Measurements from ENCODE around the gene EPHB1. TPM values are rescaled to one million over a fixed set of nuclear protein-coding genes. Genes with fewer than 3 reads are reported as not detected.
"Not testable (repeated sequence)": the region's sequence is repeated elsewhere in the genome, so short reads cannot be mapped to it uniquely, and the experiment has no call there.

EPHB1 gene
- total RNA-seq, 1 donor from 2014 or later: 8.1 TPM

DNA sequence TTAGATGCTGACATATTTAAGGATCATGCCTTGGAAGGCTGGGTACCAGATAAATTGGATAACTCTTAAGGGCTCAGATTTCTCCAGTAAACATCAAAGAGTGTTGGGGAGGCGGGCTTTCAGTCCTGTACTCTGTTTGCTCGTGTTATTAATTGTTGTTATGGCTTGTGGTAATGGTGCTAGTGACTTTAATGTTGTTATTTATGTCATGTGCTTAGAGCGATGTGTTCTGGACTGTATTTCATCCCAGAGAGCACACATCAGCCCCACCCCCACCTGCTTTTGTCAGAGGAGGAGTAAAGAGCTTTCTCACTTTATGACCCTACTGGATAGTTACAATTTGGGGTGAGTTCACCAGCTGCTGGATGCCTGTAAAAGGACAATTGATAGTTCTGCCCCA is 386.3 kb downstream of the EPHB1 start:
- intact Hi-C loops (cut with micrococcal nuclease): no loop called here

DNA sequence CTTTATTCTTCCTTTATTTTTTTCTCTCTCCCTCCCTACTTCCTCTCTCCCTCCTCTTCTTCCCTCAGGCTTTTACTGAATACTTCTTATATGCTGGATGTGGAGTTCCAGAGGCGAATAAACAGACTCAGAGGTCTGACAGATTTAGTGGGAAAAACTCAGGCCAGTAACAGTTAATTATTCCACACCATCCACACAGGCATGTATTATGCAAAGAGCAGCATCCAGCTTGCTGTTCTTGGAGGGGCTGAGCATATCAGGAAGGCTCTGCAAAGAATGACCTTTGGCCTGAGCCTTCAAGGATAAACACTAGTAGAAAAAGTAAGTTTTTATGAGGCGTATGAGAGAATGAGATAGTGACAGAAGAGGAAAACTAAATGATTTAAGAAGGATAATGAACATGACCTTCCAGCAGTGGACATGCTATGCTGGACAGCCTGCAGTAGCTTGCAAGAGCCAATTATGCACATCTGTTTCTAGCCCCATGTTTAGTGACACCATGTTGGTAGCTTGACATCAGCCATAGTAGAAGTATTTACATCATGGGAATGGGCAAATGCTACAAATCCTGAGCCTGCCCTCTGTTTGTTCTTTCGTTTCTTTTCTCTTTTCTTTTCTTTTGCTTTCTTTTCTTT is 387.4 kb downstream of the EPHB1 start:
- intact Hi-C loops (cut with micrococcal nuclease): no loop called here

DNA sequence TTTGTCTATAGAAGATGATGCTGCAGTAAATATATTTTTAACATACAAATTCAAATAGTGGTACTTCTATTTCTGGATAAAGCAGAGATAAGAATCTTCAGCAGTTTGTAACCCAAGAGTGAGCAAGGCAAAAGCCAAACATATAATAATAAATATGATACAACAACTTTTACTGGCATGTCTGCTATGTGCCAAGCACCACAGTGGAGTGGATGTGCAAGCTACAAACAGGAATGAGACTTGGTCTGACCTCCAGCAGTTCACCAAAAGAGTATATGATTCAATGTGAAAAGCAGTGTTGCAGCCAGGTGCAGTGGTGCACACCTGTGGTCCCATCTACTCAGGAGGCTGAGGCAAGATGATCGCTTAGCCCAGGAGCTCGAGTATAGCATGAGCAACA is 395.6 kb downstream of the EPHB1 start:
- intact Hi-C loops (cut with micrococcal nuclease): no loop called here

DNA sequence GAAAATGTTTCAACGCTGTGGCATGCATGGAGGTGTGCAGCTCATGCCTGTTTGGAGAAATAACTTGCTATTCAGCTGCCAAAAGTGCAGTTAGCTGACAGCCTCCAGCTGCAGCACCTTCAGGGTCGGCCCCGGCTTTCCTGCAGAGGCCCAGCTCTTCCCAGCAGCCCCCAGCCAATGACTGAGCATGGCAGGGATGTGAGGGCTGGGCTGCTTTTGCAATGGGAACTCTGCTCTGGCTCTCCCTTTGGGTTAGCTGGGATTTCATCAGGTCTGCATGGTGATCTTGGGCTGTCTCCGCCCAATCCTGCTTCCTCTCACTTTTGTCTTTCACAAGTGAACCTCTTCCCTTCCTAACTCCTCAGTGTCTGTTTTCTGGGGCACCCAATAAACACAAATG is 396.6 kb downstream of the EPHB1 start:
- intact Hi-C loops (cut with micrococcal nuclease): no loop called here

DNA sequence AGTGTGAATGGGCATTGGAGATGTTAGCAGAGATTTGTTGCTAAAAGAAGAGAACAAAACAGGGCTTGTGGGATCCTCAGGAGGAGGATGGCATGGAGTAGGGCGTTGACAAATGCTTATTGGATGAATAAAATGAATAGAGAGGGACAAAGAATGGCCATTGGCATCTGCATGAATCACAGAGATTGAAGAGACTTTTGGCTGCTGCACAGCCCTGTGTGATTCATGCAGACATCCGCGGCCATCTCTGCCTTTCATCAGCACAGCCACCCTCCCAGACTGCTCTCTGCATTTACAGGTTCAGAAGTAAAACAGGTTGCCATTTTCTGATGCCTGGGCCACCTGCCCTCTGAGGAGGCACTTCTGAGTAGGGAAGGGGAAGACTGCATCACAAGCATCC is 397.9 kb downstream of the EPHB1 start:
- intact Hi-C loops (cut with micrococcal nuclease): no loop called here

DNA sequence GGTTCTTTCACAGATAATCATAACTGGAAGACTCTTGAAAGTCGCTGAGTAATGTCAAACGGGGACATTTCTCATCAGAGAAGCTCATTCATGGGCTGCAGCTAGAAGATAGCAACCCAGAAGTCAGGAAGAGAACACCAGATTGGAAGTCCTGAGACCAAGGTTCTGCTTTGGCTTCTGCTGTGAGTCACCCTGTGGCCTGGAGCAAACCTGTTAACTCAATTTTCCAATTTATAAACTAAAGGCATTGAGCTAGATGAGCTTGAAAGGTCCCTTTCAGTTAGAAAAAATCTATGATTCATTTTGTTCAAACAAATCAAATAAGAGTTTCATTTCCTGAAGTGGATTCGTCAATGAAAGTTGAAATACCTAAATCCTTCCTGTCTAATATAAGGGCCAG is 402.2 kb downstream of the EPHB1 start:
- intact Hi-C loops (cut with micrococcal nuclease): no loop called here

DNA sequence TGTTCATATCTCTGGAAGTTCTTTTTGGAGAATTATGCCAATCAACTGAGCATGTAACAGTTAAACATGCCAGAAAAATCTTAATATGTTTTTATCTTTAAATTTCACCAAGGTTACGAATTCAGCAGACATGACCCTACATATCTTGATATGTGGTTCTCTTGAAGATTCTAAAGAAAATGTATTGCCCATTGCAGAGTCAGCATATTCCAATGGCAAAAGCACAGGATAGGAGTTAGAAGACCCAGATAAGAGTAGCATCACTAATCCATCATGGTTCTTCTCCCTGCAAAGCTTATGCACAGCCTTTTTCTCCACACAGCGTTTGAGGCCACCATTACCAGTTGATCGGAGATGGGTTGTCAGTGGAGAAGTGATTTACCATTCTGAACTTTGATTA is 402.8 kb downstream of the EPHB1 start:
- intact Hi-C loops (cut with micrococcal nuclease): no loop called here

DNA sequence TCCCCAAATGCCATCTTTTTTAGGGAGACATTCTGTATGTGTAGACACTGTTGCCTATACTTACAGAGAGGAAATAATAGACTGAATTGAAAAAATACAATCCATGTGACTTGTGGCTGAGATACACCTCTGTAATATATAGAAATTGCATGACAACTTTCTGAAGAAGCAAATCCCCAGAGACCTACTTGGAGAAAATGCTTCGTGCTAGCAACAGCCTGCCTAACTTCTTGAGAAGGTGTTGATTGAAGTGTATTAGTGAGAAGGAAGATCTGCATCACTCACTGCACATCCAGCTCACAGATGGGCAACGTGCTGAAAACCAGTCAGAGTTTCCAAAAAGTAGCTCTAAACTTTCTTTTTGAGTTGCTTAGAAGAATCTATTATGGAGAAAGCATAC is 404.1 kb downstream of the EPHB1 start:
- intact Hi-C loops (cut with micrococcal nuclease): no loop called here

DNA sequence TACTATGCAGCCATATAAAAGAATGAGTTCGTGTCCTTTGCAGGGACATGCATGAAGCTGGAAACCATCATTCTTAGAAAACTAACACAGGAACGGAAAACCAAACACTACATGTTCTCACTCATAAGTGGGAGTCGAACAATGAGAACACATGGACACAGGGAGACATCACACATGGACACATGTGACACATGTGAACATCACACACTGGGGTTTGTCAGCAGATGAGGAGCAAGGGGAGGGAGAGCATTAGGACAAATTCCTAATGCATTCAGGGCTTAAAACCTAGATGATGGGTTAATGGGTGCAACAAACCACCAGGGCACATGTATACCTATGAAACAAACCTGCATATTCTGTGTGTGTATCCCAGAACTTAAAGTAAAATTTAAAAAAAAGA is 408.0 kb downstream of the EPHB1 start:
- intact Hi-C loops (cut with micrococcal nuclease): no loop called here

DNA sequence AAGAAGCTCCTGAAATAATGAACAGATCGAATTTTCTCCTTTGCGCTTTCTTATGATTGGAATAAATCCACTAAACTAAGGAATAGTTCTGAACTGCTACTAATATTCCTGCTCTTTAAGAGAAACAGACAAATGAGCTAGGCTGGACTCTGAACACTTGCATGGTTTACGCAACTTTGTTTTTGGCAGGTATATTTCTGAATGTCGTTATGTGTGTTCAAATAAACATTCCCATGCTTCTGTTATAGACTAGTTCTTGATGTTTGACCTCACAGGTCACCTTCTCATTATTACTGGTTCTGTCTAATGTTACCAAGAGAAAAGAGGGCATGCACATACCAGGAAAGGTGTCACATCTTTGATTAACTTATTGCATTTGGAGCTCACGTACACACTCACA is 418.2 kb downstream of the EPHB1 start:
- intact Hi-C loops (cut with micrococcal nuclease): no loop called here

DNA sequence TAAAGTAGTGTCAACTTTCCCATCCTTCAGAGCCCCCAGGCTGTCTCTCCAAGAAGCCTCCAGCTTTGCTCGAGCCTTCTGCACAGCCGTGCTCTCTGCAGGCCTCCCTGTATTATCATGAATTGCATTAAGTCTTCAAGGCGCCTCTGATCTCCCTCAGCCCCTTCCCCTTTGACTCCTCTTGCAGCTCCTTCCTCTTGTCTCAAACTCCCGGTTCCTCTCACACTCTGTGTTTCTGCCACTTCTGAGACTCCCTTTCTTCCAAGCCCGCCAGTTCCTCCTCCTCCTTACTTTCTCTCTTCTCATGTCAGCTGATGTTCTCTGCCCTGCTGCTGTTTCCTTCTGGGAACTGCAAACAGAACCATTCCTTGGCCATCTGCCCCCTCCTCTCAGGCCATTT is 418.8 kb downstream of the EPHB1 start:
- intact Hi-C loops (cut with micrococcal nuclease): no loop called here

DNA sequence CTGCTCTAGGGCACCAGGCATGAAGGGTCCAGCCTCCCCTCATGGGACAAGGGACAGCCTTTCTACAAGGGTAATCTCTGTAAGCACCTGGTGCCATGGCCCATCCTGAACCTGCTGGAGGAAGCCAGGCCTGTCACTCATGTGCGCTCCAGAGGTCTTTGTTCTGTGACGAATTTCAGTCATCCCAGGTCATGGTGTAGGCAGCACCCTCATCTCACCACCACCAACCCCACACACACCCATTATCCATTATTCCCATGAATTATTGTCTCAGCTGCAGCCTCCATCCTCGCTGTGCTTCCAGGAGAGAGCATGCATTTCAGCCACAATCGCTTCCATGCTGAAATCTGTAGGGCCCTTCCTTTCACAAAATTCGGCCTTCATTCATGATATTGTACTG is 419.3 kb downstream of the EPHB1 start:
- intact Hi-C loops (cut with micrococcal nuclease): no loop called here

DNA sequence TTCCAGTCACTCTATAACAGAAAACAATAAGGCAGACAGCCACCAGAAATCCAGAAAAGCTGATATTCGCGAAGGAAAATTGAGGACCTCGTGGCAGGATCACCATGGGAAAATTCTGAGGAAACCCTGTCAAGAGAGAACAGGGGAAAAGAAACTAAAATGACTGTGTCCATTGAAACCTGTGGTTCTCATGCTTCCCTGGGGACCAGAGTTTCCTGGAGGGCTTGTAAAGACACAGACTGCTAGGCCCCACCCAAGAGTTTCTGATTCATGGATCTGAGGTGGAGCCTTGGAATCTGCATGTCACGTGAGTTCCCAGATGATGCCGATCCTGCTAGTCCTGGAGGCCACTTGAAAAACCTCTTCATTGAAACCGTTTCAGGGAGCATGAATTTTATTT is 420.5 kb downstream of the EPHB1 start:
- intact Hi-C loops (cut with micrococcal nuclease): no loop called here

DNA sequence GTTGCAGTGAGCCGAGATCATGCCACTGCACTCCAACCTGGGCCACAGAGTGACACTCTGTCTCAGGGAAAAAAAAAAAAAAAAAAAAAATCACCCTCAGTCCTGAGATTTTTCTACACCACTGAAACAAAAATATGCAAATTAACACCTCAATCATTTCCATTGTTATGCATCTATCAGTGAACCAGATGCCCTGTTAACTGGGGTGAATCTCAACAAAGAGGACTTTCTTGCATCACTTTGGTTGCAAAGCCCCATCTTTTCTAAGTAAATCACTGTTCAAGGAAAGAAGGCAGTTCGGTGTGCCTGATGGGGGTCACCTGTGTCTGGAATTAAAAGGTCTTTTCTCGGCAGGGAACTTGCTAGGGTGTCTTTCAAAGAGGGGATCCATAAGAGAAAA is 421.6 kb downstream of the EPHB1 start:
- intact Hi-C loops (cut with micrococcal nuclease): no loop called here

DNA sequence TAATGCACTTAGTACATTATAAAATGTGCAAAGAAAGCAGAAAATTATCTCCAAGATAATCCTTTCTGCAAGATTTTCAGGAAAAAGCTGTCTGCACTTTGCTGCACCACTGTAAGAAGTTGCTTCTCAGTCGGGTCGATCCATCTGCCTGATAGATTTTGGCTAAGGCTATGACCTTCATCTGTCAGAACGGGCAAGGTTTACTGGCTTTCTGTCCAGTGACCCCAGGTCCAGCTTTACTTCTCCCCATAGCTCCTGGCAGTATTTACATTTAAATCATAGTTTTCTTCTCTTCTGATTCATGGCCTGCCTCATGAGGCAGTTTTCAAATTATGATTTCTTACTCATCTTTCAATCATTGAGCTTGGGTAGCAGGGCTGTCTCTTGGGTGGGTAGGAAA is 422.7 kb downstream of the EPHB1 start:
- intact Hi-C loops (cut with micrococcal nuclease): no loop called here

DNA sequence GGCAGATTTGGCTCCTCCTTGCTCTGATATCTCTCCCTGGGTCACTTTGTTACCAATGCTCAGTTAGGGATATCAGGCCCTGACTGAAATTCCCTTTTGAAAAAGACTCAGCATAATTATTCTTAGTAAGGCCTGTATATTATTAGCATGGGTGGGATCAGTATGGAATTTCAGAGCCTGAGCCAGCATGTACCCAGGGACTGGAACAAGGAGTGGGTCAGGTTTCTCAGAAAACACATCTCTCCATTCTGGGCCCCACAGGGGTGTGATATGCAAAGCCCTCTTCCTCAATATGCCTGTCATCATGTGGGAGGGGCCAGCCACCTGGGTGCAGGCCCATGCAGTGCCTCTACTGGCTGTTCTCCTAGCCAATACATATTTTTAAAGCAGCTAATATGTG is 423.2 kb downstream of the EPHB1 start:
- intact Hi-C loops (cut with micrococcal nuclease): no loop called here

DNA sequence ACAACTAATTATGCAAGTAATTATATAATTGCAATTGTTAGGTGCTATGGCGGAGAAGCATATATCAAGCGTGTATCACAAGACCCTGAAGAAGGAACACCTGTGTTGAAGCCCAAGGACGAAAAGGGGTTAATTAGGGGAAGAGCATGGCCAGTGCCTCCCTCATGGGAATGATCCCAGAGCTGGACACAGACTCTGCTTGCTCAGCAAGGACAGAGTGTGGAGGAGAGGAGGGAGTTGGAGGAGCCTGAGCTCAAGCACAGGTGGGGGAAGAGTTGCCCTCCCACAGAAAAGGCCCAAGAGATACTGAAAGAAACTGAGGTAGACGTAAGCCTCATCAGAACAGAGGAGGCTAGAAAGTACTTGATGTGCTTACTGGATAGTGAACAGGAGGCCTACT is 423.7 kb downstream of the EPHB1 start:
- intact Hi-C loops (cut with micrococcal nuclease): no loop called here

DNA sequence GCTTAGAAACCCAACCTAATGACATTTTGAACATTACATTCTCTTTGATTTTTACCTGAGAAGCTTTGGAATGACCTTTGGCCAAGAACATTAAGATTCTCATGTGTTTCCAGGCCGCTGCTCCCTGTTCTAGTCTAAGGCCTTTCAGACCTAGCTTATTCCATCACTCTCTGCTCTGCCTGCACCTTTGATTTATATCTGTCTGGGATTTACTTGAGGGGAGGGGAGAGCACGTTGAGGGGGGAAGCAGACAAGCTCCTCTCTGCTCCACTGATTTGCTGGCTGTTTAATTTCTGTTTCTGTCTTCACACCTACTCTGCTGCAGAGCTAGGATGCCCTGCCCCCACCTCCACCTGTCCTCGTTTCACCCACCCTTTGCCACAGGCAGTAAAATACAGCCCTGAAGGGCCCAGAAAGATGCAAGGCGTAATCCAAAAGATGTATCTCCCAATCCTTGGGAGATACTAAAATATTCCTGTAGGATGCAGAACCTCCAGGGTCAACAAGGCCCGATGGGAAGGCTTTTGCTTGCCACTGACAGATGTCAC is 429.8 kb downstream of the EPHB1 start:
- intact Hi-C loops (cut with micrococcal nuclease): no loop called here

DNA sequence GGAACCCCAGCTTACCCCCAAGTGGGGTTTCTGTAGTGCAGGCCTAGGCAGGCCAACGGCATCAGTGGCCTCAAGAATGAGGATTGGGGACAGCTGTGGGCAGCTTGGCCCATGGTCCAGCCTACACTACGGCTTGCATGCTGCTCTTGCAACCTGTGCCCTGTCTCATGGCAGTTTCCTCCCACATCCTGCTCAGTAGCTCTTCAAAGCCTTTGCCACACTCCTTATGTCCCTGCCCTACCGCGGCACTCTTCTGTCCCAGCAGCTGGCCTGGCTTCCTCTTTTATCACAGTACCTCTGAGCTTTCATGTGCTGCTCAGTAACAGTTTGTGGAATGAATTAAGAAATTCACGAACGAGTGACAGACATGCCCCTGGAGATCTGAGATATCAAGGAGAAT is 431.0 kb downstream of the EPHB1 start:
- intact Hi-C loops (cut with micrococcal nuclease): no loop called here

DNA sequence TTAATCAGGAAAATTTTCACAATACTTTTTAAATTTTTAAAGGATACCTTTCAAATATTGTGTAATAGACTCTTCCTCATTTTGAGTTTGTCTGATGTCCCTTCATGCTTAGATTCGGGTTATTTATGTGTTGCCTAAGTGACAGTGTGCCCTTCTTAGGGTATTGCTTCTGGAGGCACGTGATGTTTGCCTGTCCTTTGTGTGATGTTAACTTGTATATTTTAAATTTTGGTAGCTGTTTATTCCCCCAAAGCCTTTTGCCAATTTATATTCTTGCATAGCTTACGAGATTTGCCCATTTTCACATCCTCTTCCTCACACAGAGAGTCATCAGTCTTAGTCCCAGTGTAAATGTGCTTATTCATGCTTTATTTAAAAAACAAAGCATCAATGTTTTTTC is 433.1 kb downstream of the EPHB1 start:
- intact Hi-C loops (cut with micrococcal nuclease): no loop called here

DNA sequence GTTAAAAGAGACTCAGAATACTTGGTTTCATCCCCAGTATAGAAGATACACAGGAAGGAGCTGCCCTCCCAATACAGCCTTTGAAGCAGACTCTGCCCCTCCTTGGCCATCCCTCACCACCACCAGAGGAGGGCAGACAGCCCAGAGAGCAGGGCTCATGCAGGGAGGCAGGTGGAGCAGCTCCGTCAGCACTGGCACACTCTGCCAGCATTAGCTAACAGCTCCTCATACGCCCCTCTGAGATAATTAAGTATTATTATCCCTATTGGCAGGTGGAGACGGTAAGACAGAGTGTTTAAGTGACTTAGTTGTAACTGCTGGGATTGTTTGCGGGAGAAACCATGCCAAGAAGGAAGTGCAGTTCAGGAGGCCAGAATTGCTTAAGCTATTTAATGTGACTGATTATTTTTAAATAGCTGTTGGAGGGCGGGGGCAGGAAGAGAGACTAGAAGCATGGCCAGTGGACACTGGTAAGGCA is 434.0 kb downstream of the EPHB1 start:
- intact Hi-C loops (cut with micrococcal nuclease): no loop called here

DNA sequence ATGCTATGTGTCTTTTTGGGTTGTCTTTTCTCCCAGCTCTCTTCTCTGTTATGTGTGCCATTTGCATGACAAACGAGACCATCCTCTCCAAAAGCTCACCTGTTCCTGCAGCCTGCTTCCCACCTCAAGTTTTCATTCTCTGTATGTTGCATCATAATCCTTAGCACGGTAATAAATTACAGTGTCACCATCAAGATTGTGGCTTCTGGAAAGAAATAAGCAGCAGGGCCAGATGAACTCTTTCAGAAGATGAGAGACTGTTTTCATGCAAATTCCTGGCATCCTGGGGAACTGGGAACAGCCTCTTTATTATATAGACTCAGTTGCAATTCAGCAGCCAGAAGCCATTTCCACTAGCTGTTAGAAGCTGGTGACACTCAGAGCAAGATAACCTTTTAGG is 436.7 kb downstream of the EPHB1 start:
- intact Hi-C loops (cut with micrococcal nuclease): no loop called here

DNA sequence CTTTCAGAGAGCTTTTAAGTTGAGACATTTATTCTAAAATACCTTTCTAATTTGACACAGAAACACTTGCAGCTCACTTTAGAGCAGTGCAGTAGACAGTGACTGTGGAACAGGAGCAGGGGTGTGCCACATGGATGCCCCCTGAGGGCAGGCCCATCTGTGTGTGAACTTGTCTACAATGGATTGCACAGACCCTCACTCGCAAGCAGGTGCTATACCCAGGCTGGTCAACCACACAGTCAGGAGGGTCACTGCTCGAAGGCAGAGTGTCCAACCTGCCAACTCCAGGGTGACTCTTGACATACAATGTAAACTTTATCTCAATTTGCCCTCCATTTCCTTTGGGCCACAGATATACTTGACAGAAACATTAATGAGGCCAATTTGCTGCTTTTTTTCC is 437.2 kb downstream of the EPHB1 start:
- intact Hi-C loops (cut with micrococcal nuclease): no loop called here

DNA sequence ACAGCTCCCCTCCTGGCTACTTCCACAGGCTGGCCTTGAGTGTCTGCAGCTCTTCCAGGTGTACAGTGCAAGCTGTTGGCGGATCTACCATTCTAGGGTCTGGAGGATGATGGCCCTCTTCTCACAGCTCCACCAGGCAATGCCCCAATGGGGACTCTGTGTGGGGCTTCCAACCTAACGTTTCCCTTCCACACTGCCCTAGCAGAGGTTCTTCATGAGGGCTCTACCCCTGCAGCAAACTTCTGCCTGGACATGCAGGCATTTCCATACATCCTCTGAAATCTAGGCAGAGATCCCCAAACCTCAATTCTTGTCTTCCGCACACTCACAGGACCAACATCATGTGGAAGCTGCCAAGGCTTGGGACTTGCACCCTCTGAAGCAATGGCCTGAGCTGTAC is 438.4 kb downstream of the EPHB1 start:
- intact Hi-C loops (cut with micrococcal nuclease): not testable (repeated sequence)

All from T-helper 1 cell treated with Interleukin-12 subunit alpha and Interleukin-12 subunit beta and Interleukin-4 antibody, amounts not matched to agents 30 ng/mL and 1 ng/mL, for 36 hours (primary cell).